ENCODE data around the gene PUDP.

GRCh38 chrX:7086384-7086783, 61.6 kb downstream of the PUDP start:
- no peak for TF ChIP-seq CTCF (IDR thresholded peaks at IDR 0.05)
- TF ChIP-seq POLR2A (IDR thresholded peaks at IDR 0.05), result no peak

All from Peyer's patch (tissue), 4 donors.